Trophoblast cell (in vitro differentiated cells and primary cell): Measurements from ENCODE around the gene LRRC46.

ENCODE experiments used
- DNase-seq, 2 donors: peaks; one replicate each; pipeline ENCODE4 v3.0.0-alpha.2; 2016
- H2AFZ ChIP-seq: 2 replicates; pipeline ENCODE4 v1.6.1; 2013; ENCODE audit warnings: low read length, moderate library complexity, mild to moderate bottlenecking; ENCODE audit not compliant: insufficient read depth, poor library complexity
- H2AK5ac ChIP-seq: 2 replicates; pipeline ENCODE4 v1.6.1; 2013; ENCODE audit warnings: mild to moderate bottlenecking, low read length
- H2BK120ac ChIP-seq: 2 replicates; pipeline ENCODE4 v1.6.1; 2013; ENCODE audit warnings: low read length, mild to moderate bottlenecking, moderate library complexity; ENCODE audit not compliant: insufficient read depth, poor library complexity
- H2BK12ac ChIP-seq: 2 replicates; pipeline ENCODE4 v1.6.1; 2013; ENCODE audit warnings: mild to moderate bottlenecking, low read length, moderate library complexity
- H2BK5ac ChIP-seq: 2 replicates; pipeline ENCODE4 v1.6.1; 2013; ENCODE audit warnings: low read length, low read depth, moderate library complexity, mild to moderate bottlenecking; ENCODE audit not compliant: poor library complexity
- H3K14ac ChIP-seq: 2 replicates; pipeline ENCODE4 v1.6.1; 2013; ENCODE audit warnings: mild to moderate bottlenecking, low read length
- H3K18ac ChIP-seq: 2 replicates; pipeline ENCODE4 v1.6.1; 2013; ENCODE audit warnings: mild to moderate bottlenecking, low read length
- H3K23ac ChIP-seq: 2 replicates; pipeline ENCODE4 v1.6.1; 2013; ENCODE audit warnings: low read length
- H3K27ac ChIP-seq: 2 replicates; pipeline ENCODE4 v1.5.1; 2013; ENCODE audit warnings: low read depth, mild to moderate bottlenecking, inconsistent platforms, low read length, moderate library complexity
- H3K27me3 ChIP-seq: 2 replicates; pipeline ENCODE4 v1.6.1; 2013; ENCODE audit warnings: inconsistent platforms, mild to moderate bottlenecking, low read length, moderate library complexity; ENCODE audit not compliant: insufficient read depth
- H3K36me3 ChIP-seq, 2 experiments: 1 replicate in 1 of 2; 2 replicates in 1 of 2; pipeline ENCODE4 v1.6.1; 2013; ENCODE audit warnings: low read length in 2 of 2, mild to moderate bottlenecking in 2 of 2, moderate library complexity in 1 of 2; ENCODE audit not compliant: insufficient read depth in 2 of 2, control insufficient read depth in 1 of 2
- H3K4ac ChIP-seq: 2 replicates; pipeline ENCODE4 v1.6.1; 2013; ENCODE audit warnings: low read depth, mild to moderate bottlenecking, low read length, moderate library complexity
- H3K4me1 ChIP-seq, 2 experiments: 1 replicate in 1 of 2; 2 replicates in 1 of 2; pipeline ENCODE4 v1.6.1; 2013; ENCODE audit warnings: low read length in 2 of 2, mild to moderate bottlenecking in 2 of 2, moderate library complexity in 1 of 2; ENCODE audit not compliant: insufficient read depth in 2 of 2, control insufficient read depth in 1 of 2
- H3K4me2 ChIP-seq: 2 replicates; pipeline ENCODE4 v1.6.1; 2013; ENCODE audit warnings: inconsistent platforms, mild to moderate bottlenecking, low read length, moderate library complexity
- H3K4me3 ChIP-seq: 2 replicates; pipeline ENCODE4 v1.5.1; 2013; ENCODE audit warnings: mild to moderate bottlenecking, low read depth, low read length, inconsistent platforms
- H3K79me1 ChIP-seq: one replicate; pipeline ENCODE4 v1.6.1; 2013; ENCODE audit warnings: low read length
- H3K79me2 ChIP-seq: 2 replicates; pipeline ENCODE4 v1.6.1; 2013; ENCODE audit warnings: low read length, mild to moderate bottlenecking; ENCODE audit not compliant: control insufficient read depth, insufficient read depth, poor library complexity
- H3K9ac ChIP-seq: 2 replicates; pipeline ENCODE4 v1.6.1; 2013; ENCODE audit warnings: mild to moderate bottlenecking, low read length
- H3K9me3 ChIP-seq: 2 replicates; pipeline ENCODE4 v1.6.1; 2013; ENCODE audit warnings: low read depth, mild to moderate bottlenecking, control low read depth, inconsistent platforms, low read length; ENCODE audit not compliant: insufficient read depth
- H4K12ac ChIP-seq: 2 replicates; pipeline ENCODE4 v1.6.1; 2013; ENCODE audit warnings: low read depth, mild to moderate bottlenecking, low read length, moderate library complexity
- H4K8ac ChIP-seq: 2 replicates; pipeline ENCODE4 v1.6.1; 2013; ENCODE audit warnings: low read depth, mild to moderate bottlenecking, low read length, moderate library complexity
- H4K91ac ChIP-seq: one replicate; pipeline ENCODE4 v1.6.1; 2013; ENCODE audit warnings: low read depth, mild to moderate bottlenecking, low read length, moderate library complexity
- WGBS: extraction: QIAGEN DNeasy Blood & Tissue Kit; methylation state at CpG from one replicate; pipeline ENCODE4 v1.1.7; 2013; ENCODE audit warnings: missing lambda C conversion rate; ENCODE audit not compliant: insufficient read length, insufficient coverage; ENCODE audit errors: extremely low coverage; 5-methylcytosine and 5-hydroxymethylcytosine counted together

LRRC46 gene

GRCh38 chr17:47857551-47858455 lies 26.3 kb downstream of the LRRC46 start:
- H3K36me3 ChIP-seq = no peaks in the 10 kb centered on the region
- H3K4me3 ChIP-seq = no peak overlapping the region
- peak overlapping the region; percentile 60 for H2BK12ac ChIP-seq
- H4K12ac ChIP-seq = no peak overlapping the region
- peak overlapping the region; percentile 27 for H4K91ac ChIP-seq
- no peak overlapping the region for H3K9ac ChIP-seq
- peaks cover 4% of the 10 kb centered on the region for H3K79me1 ChIP-seq
- H3K4ac ChIP-seq = peak overlapping the region; percentile 31
- H2BK5ac ChIP-seq = no peak overlapping the region
- peaks cover 15 to 16% of the 10 kb centered on the region in 2 experiments for H3K4me1 ChIP-seq
- H3K23ac ChIP-seq = no peak overlapping the region
- H2AK5ac ChIP-seq = peak overlapping the region; percentile 51
- DNase-seq = no peak
- no CpG with 5 or more reads among the region's 16 CpGs for WGBS
- H3K4me2 ChIP-seq = no peak overlapping the region
- no peak overlapping the region for H4K8ac ChIP-seq
- no peaks in the 10 kb centered on the region for H3K9me3 ChIP-seq
- H2AFZ ChIP-seq = no peak overlapping the region
- no peak overlapping the region for H3K27ac ChIP-seq
- H3K14ac ChIP-seq = peak overlapping the region; percentile 19
- H3K18ac ChIP-seq = peak overlapping the region; percentile 38
- H3K79me2 ChIP-seq = no peaks in the 10 kb centered on the region
- no peak overlapping the region for H2BK120ac ChIP-seq
- peaks cover 7% of the 10 kb centered on the region for H3K27me3 ChIP-seq

- H2AFZ ChIP-seq = no peak overlapping the region
- WGBS = no CpG with 5 or more reads among the region's 5 CpGs
- no peaks in the 10 kb centered on the region for H3K9me3 ChIP-seq
- H3K23ac ChIP-seq = no peak overlapping the region
- no peak overlapping the region for H2BK12ac ChIP-seq
- no peak overlapping the region for H2BK120ac ChIP-seq
- no peak overlapping the region for H3K4me2 ChIP-seq
- H3K4me1 ChIP-seq = peaks cover 14 to 16% of the 10 kb centered on the region in 2 experiments
- H3K4ac ChIP-seq = no peak overlapping the region
- H3K18ac ChIP-seq = no peak overlapping the region
- H3K14ac ChIP-seq = no peak overlapping the region
- no peak overlapping the region for H3K4me3 ChIP-seq
- no peak overlapping the region for H4K12ac ChIP-seq
- H3K79me1 ChIP-seq = peaks cover 9% of the 10 kb centered on the region
- no peaks in the 10 kb centered on the region for H3K27me3 ChIP-seq
- H3K9ac ChIP-seq = no peak overlapping the region
- no peaks in the 10 kb centered on the region for H3K36me3 ChIP-seq
- no peak overlapping the region for H3K27ac ChIP-seq
- no peak overlapping the region for H4K91ac ChIP-seq
- no peak overlapping the region for H2BK5ac ChIP-seq
- no peaks in the 10 kb centered on the region for H3K79me2 ChIP-seq
- DNase-seq = no peak
- no peak overlapping the region for H4K8ac ChIP-seq
- no peak overlapping the region for H2AK5ac ChIP-seq
Observed at GRCh38 chr17:47860386-47860785, 28.9 kb downstream of the LRRC46 start.

GRCh38 chr17:47862621-47863440 lies 31.4 kb downstream of the LRRC46 start:
- Histone ChIP-seq H3K4me2 (no peak overlapping the region), H3K79me2 (no peaks in the 10 kb centered on the region), H2AK5ac (no peak overlapping the region), H3K14ac (no peak overlapping the region), H3K9ac (no peak overlapping the region), H4K12ac (no peak overlapping the region), H2AFZ (no peak overlapping the region), H3K4me3 (no peak overlapping the region), H3K18ac (no peak overlapping the region), H3K4me1 (peaks cover 18 to 24% of the 10 kb centered on the region in 2 experiments), H4K91ac (peak overlapping the region; percentile 32), H3K9me3 (no peaks in the 10 kb centered on the region), H3K36me3 (no peaks in the 10 kb centered on the region), H3K79me1 (peaks cover 11% of the 10 kb centered on the region), H2BK12ac (peak overlapping the region; percentile 86), H2BK120ac (peak overlapping the region; percentile 47), H3K27me3 (no peaks in the 10 kb centered on the region), H2BK5ac (no peak overlapping the region), H4K8ac (no peak overlapping the region), H3K4ac (no peak overlapping the region), H3K23ac (no peak overlapping the region), H3K27ac (no peak overlapping the region)
- no CpG with 5 or more reads among the region's 7 CpGs for WGBS
- DNase-seq = peak in 1 of 2 donors; percentile 68

GRCh38 chr17:47864791-47865216 lies 33.3 kb downstream of the LRRC46 start:
- H3K9ac ChIP-seq = no peak overlapping the region
- H3K27ac ChIP-seq = no peak overlapping the region
- WGBS = no CpG with 5 or more reads among the region's 7 CpGs
- H3K14ac ChIP-seq = no peak overlapping the region
- no peak overlapping the region for H3K4me2 ChIP-seq
- no peaks in the 10 kb centered on the region for H3K36me3 ChIP-seq
- H3K4me1 ChIP-seq = peaks cover 23% of the 10 kb centered on the region in 2 experiments
- no peak overlapping the region for H3K4me3 ChIP-seq
- peaks cover 15% of the 10 kb centered on the region for H3K79me1 ChIP-seq
- DNase-seq = peak; percentile 66 to 81
- no peak overlapping the region for H3K23ac ChIP-seq
- H2BK120ac ChIP-seq = no peak overlapping the region
- no peaks in the 10 kb centered on the region for H3K27me3 ChIP-seq
- peak overlapping the region; percentile 30 for H2AK5ac ChIP-seq
- H4K12ac ChIP-seq = no peak overlapping the region
- H3K9me3 ChIP-seq = no peaks in the 10 kb centered on the region
- no peak overlapping the region for H2BK5ac ChIP-seq
- H3K18ac ChIP-seq = no peak overlapping the region
- no peak overlapping the region for H4K91ac ChIP-seq
- H4K8ac ChIP-seq = no peak overlapping the region
- H2BK12ac ChIP-seq = peak overlapping the region; percentile 62
- peak overlapping the region; percentile 5 for H3K4ac ChIP-seq
- no peak overlapping the region for H2AFZ ChIP-seq
- H3K79me2 ChIP-seq = no peaks in the 10 kb centered on the region
